ENCODE results near the gene SAMD9. TPM values are rescaled to one million over a fixed set of nuclear protein-coding genes. Genes with fewer than 3 reads are reported as not detected.

The SAMD9 gene
- total RNA-seq, 1 experiment from 2014 or later, result not detected

- no peaks in the 10 kb centered on the region for H3K4me1 Mint-ChIP-seq
- 100% methylated on average over 1 of the region's 3 CpGs for WGBS (ENCODE audit: extremely low coverage, insufficient read length, low lambda C conversion rate)
Measured at GRCh38 chr7:93140582-93141191, 22.9 kb upstream of the SAMD9 start.

More at GRCh38 chr7:93140582-93141191, 22.9 kb upstream of the SAMD9 start:
- Histone ChIP-seq H3K9ac (ENCODE audit: extremely low read depth, insufficient read length, low read length) (no peak overlapping the region), H3K18ac (ENCODE audit: insufficient read length, low read depth, low read length) (no peak overlapping the region), H3K27me3 (ENCODE audit: insufficient read depth, low read length) (no peaks in the 10 kb centered on the region), H2BK20ac (ENCODE audit: low read depth, low read length, poor library complexity, severe bottlenecking) (no peak overlapping the region), H3K23ac (ENCODE audit: insufficient read length, low read depth, low read length) (no peak overlapping the region), H4K8ac (replicated peaks; ENCODE audit: insufficient read length, low read depth, low read length) (no peak overlapping the region), H3K23me2 (ENCODE audit: insufficient read length, low read depth, low read length, poor library complexity, severe bottlenecking) (no peaks in the 10 kb centered on the region), H3K9me3 (ENCODE audit: control insufficient read depth, low read depth, low read length) (no peaks in the 10 kb centered on the region), H2AK5ac (ENCODE audit: insufficient read length, low read length) (no peak overlapping the region), H2AFZ (ENCODE audit: low read length) (no peak overlapping the region), H2BK120ac (ENCODE audit: low read depth, low read length, poor library complexity, severe bottlenecking) (no peak overlapping the region), H3K79me2 (ENCODE audit: insufficient read depth, low read length) (no peaks in the 10 kb centered on the region), H4K91ac (ENCODE audit: insufficient read length, low read depth, low read length) (no peak overlapping the region), H2BK5ac (ENCODE audit: insufficient read length, low read length) (no peak overlapping the region), H3K4me2 (ENCODE audit: insufficient read depth, insufficient read length, low read length) (no peak overlapping the region), H3K56ac (ENCODE audit: insufficient read length, low read depth, low read length) (no peak overlapping the region), H4K5ac (ENCODE audit: insufficient read length, low read depth, low read length) (no peak overlapping the region), H4K20me1 (ENCODE audit: control insufficient read depth, insufficient read depth, insufficient read length) (peaks cover 3% of the 10 kb centered on the region), H3K14ac (ENCODE audit: insufficient read depth, low read length) (no peak overlapping the region), H3K27ac (ENCODE audit: insufficient read length, low read depth, low read length) (no peak overlapping the region), H3K4ac (ENCODE audit: low read depth, low read length) (no peak overlapping the region), H2BK12ac (ENCODE audit: insufficient read length, low read depth, low read length) (no peak overlapping the region), H2BK15ac (ENCODE audit: low read depth, low read length) (no peak overlapping the region), H3K79me1 (ENCODE audit: insufficient read depth, low read depth, low read length, poor library complexity, severe bottlenecking) (no peaks in the 10 kb centered on the region), H3K4me1 (ENCODE audit: insufficient read depth, low read length) (no peaks in the 10 kb centered on the region), H3T11ph (ENCODE audit: low read length) (no peak overlapping the region)
- no peaks in the 10 kb centered on the region for H3K27me3 Mint-ChIP-seq (ENCODE audit: low read depth)
- H3K9me3 Mint-ChIP-seq, result no peaks in the 10 kb centered on the region
- no peak overlapping the region for H3K27ac Mint-ChIP-seq
- no peak for DNase-seq
- TF ChIP-seq CTCF (conservative IDR thresholded peaks at IDR 0.05), result no peak
- H3K4me3 Mint-ChIP-seq, result no peak overlapping the region
- H3K36me3 Mint-ChIP-seq (ENCODE audit: insufficient read depth in 1 of 3, low read depth in 3 of 3), result no peaks in the 10 kb centered on the region

All from H9 (cell line).